LNCaP clone FGC (cell line): ENCODE results near the gene COL25A1.

Source experiments
- DNase-seq: peaks from one replicate; pipeline ENCODE4 v3.0.0-alpha.2; 2011; ENCODE audit warnings: low read depth
- H3K4me3 ChIP-seq: 2 replicates; pipeline ENCODE4 v1.5.1; 2011; ENCODE audit warnings: mild to moderate bottlenecking, low read depth, low read length, control low read depth
- TF ChIP-seq, protein P1 (sequence below): IDR thresholded peaks from 2 replicates; pipeline ENCODE4 v1.5.1; 2012; ENCODE audit warnings: mild to moderate bottlenecking; ENCODE audit not compliant: control insufficient read depth, insufficient read depth; ENCODE audit errors: extremely low read depth

Gene COL25A1

DNA sequence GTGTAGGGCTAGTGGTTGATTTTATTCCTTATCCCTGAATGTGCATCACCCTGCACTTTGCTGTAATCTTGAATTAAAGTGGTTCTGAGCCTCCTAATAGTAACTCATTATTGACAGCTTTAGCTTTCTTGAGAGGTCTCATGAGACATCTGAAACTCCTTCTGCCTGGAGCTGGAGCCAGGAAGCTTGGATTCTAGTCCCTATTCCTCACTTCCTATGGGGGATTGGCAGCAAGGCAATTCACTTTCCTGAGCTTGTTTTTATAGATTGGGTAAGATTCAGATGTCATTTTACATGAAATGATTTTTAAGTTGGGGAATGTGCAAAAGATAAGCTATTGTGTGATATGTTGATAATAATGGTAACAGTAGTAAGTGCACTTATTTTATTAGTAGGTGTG is 522.5 kb downstream of the COL25A1 start:
- DNase-seq, result no peak
- TF ChIP-seq, protein P1, sequence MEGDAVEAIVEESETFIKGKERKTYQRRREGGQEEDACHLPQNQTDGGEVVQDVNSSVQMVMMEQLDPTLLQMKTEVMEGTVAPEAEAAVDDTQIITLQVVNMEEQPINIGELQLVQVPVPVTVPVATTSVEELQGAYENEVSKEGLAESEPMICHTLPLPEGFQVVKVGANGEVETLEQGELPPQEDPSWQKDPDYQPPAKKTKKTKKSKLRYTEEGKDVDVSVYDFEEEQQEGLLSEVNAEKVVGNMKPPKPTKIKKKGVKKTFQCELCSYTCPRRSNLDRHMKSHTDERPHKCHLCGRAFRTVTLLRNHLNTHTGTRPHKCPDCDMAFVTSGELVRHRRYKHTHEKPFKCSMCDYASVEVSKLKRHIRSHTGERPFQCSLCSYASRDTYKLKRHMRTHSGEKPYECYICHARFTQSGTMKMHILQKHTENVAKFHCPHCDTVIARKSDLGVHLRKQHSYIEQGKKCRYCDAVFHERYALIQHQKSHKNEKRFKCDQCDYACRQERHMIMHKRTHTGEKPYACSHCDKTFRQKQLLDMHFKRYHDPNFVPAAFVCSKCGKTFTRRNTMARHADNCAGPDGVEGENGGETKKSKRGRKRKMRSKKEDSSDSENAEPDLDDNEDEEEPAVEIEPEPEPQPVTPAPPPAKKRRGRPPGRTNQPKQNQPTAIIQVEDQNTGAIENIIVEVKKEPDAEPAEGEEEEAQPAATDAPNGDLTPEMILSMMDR, result no peak
- H3K4me3 ChIP-seq, result no peak overlapping the region

DNA sequence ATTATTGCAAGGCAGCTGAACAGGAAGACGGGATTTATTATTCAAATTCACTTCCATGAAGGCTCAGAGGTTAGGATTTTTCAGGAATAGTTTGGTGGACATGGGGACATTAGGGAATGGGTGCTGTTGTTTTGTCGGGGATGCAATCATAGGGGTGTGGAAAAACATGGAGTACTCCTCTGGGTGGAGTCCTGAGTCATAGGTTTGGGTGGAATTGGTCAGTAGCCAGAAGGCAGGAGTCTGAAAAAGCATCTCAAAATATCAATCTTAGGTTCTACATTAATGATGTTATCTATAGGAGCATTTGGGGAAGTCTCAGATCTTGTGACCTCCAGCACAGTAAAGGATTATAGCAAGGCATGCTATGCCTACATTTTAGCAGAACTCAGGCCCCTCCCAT is 525.1 kb downstream of the COL25A1 start:
- TF ChIP-seq, protein P1, result no peak
- no peak for DNase-seq
- no peak overlapping the region for H3K4me3 ChIP-seq

DNA sequence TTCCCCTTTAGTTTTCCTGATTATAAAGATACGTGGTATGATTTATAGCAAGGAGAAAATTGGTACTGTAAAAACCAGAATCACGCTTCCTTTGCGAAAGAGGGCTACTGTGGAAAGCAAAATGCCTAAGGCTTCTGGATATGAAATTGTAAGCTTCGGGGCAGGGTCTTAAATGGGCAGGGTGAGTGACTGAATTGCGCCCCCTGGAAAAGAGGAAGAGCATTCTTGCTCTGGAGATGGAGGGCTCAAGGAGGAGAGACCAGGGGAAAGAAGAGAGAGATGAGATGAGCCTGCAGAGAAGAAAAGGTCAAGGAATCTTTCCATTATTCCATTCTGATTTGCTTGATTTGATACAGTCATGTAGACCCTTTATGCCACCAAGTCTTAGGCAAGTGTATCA is 526.5 kb downstream of the COL25A1 start:
- DNase-seq, result no peak
- TF ChIP-seq, protein P1, result no peak
- H3K4me3 ChIP-seq, result no peak overlapping the region

DNA sequence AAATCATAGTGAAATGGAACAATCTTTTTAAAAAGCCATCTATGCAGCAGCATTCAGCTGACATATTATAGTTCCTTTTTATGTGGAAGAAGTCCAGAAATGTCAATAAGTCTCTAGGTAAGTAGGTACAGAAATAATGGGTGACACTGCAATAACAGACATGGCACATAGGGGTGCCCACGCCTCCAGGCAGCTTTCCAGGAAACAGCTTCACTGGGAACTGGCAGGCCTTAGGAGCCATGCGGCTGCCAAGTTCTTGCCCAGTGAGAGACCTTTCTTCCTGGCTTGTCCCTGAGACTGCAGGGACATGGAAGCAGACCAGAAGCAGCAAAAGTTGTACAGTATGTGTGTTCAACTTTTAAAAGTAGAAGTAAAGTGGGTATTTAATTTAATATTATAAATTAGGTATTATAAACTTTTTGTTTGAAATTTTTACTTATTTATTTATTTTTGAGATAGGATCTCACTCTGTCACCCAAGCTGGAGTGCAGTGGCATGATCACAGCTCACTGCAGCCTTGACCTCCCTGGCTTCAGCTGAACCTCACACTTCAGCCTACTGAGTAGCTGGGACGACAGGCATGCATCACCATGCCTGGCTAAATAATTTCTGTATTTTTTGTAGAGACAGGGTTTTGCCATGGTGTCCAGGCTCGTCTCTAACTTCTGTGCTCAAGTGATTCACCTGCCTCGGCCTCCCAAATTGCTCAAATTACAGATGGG is 527.5 kb downstream of the COL25A1 start:
- DNase-seq, result peak; percentile 89
- TF ChIP-seq, protein P1, result peak; percentile 40
- H3K4me3 ChIP-seq, result no peak overlapping the region

DNA sequence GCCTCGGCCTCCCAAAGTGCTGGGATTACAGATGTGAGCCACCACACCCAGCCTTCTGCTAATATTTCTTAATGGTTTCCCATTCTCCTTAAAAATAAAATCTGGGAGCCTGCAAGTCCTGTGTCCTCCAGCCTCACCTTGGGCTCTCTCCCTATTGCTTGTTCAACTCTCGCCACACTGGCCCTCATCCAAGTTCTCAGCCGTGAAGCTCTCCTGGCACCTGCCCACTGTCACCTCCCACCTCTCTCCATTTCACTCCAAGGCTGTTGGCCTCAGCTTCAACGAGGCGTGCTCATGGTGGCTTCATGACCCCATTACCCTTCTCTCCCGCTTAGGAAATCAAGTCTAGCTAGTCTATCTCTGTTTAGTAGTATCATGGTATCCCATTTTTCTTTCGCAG is 530.1 kb downstream of the COL25A1 start:
- DNase-seq, result no peak
- no peak overlapping the region for H3K4me3 ChIP-seq
- TF ChIP-seq, protein P1, result no peak

DNA sequence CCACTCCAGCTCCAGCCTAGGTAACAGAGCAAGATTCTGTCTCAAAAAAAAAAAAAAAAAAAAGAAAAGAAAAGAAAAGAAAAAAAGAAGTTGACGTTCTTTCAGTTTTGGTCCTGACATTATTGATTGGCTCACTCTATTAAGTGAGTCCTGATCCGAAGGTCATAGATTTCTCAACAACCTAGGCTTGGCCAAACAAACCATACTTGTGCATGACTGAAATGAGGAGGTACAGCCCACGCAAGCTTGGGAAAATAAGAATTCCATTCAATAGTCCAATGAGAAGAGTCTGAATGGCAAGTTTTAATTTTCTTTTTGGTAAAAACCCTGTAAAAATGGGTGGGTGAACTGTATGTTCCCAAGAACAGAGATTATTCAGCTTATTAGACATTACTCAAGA is 536.4 kb downstream of the COL25A1 start:
- H3K4me3 ChIP-seq, result no peak overlapping the region
- no peak for DNase-seq
- TF ChIP-seq, protein P1, result no peak

DNA sequence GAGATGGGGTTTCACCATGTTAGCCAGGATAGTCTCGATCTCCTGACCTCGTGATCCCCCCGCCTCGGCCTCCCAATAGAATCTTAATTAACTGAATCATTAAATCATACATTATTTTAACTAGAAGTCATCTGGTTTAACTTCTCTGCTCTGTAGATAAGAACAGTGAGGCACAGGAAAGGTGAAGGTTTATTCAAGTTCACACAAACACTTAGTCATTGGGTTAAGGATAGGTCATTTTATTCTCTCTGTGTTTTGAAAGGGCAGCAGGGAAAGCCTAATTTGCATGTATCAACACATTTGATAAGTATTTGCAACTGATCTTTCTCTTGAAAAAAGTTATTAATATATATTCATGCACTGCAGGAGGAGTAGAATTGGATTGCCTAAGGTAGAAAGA is 538.5 kb downstream of the COL25A1 start:
- DNase-seq, result no peak
- no peak overlapping the region for H3K4me3 ChIP-seq
- TF ChIP-seq, protein P1, result no peak
